Renal pelvis (tissue), 3 donors: ENCODE data around the gene B3GNT9. TPM values are rescaled to one million over a fixed set of nuclear protein-coding genes. Genes with fewer than 3 reads are reported as not detected.

Source experiments
- polyA plus RNA-seq, 3 donors: library from polyadenylated mRNA; unstranded; fragments of 120-200 nt; gene quantifications; one replicate each; pipeline ENCODE4 v1.2.1, GENCODE V29; 2013; ENCODE audit not compliant: insufficient read length in 3 of 3

B3GNT9 gene
- polyA plus RNA-seq, 3 donors, result 8.1 to 11.9 (median 8.2) TPM

Other genes with a start within 250 kb of the B3GNT9 start
- 100 to 1,000 TPM; 267 to 319 (median 317) TPM for gene CDH16, start 232.1 kb downstream of the B3GNT9 start, polyA plus RNA-seq
- gene RRAD, start 225.5 kb downstream of the B3GNT9 start, polyA plus RNA-seq, result 1 to 10 TPM; 2.4 to 3.3 (median 2.8) TPM
- 100 to 1,000 TPM in 1 of 3 donors, 10 to 100 TPM in 2; 95.1 to 102 (median 99.3) TPM for gene CIAO2B, start 216.6 kb downstream of the B3GNT9 start, polyA plus RNA-seq
- gene CES2, start 215.5 kb downstream of the B3GNT9 start, polyA plus RNA-seq, result 10 to 100 TPM; 42.7 to 50.2 (median 45.3) TPM
- gene CES3, start 189.7 kb downstream of the B3GNT9 start, polyA plus RNA-seq, result 1 to 10 TPM; 2.4 to 4.6 (median 4.1) TPM
- 10 to 100 TPM in 2 of 3 donors, 1 to 10 TPM in 1; 7.3 to 13.1 (median 12.2) TPM for gene CES4A, start 162.4 kb downstream of the B3GNT9 start, polyA plus RNA-seq
- gene CBFB, start 121.8 kb downstream of the B3GNT9 start, polyA plus RNA-seq, result 10 to 100 TPM; 65.4 to 70.1 (median 67.9) TPM
- gene PHAF1, start 41.1 kb downstream of the B3GNT9 start, polyA plus RNA-seq, result 10 to 100 TPM; 20.7 to 29.5 (median 28.7) TPM
- gene TRADD, start 8.9 kb upstream of the B3GNT9 start, polyA plus RNA-seq, result 1 to 10 TPM; 6.4 to 6.9 (median 6.6) TPM
- gene FBXL8, start 9.0 kb upstream of the B3GNT9 start, polyA plus RNA-seq, result 1 to 10 TPM; 1.4 to 2.9 (median 2.2) TPM
- 1 to 10 TPM; 1.2 to 3.1 (median 2.9) TPM for gene HSF4, start 13.7 kb upstream of the B3GNT9 start, polyA plus RNA-seq
- gene NOL3, start 19.5 kb upstream of the B3GNT9 start, polyA plus RNA-seq, result 1 to 10 TPM; 4.1 to 9.5 (median 7.6) TPM
- gene MATCAP1, start 33.0 kb upstream of the B3GNT9 start, polyA plus RNA-seq, result 10 to 100 TPM; 34.7 to 53.0 (median 50.1) TPM
- gene EXOC3L1, start 39.1 kb upstream of the B3GNT9 start, polyA plus RNA-seq, result 1 to 10 TPM; 6.5 to 7.2 (median 6.7) TPM
- 10 to 100 TPM; 65.5 to 72.7 (median 65.9) TPM for gene E2F4, start 41.2 kb upstream of the B3GNT9 start, polyA plus RNA-seq
- gene ELMO3, start 48.1 kb upstream of the B3GNT9 start, polyA plus RNA-seq, result 1 to 10 TPM; 6.7 to 7.0 (median 6.9) TPM
- 10 to 100 TPM; 40.1 to 49.4 (median 45.5) TPM for gene TMEM208, start 76.1 kb upstream of the B3GNT9 start, polyA plus RNA-seq
- gene FHOD1, start 96.5 kb upstream of the B3GNT9 start, polyA plus RNA-seq, result 10 to 100 TPM; 45.1 to 48.9 (median 47.5) TPM
- gene SLC9A5, start 98.0 kb upstream of the B3GNT9 start, polyA plus RNA-seq, result 1 to 10 TPM; 2.7 to 6.3 (median 5.6) TPM
- gene PLEKHG4, start 128.5 kb upstream of the B3GNT9 start, polyA plus RNA-seq, result 10 to 100 TPM; 12.0 to 17.5 (median 13.8) TPM
- 1 to 10 TPM; 1.1 to 3.1 (median 2.9) TPM for gene KCTD19, start 175.7 kb upstream of the B3GNT9 start, polyA plus RNA-seq
- 1 to 10 TPM; 2.9 to 9.9 (median 8.1) TPM for gene LRRC36, start 175.8 kb upstream of the B3GNT9 start, polyA plus RNA-seq
- gene TPPP3, start 242.5 kb upstream of the B3GNT9 start, polyA plus RNA-seq, result 10 to 100 TPM; 64.7 to 71.8 (median 69.9) TPM